Dendritic cell treated with granulocyte-macrophage colony-stimulating factor and Interleukin-4, amounts not matched to agents 40 ng/mL and 50 ng/mL, for 4 days (primary cell): ENCODE data around the gene TRIM25.

Experiments
- H3K27ac Mint-ChIP-seq: one replicate; pipeline ENCODE4 v1.8.0; 2022; ENCODE audit warnings: mild to moderate bottlenecking, mixed read lengths
- H3K27me3 Mint-ChIP-seq: one replicate; pipeline ENCODE4 v1.8.0; 2022; ENCODE audit warnings: mild to moderate bottlenecking, mixed read lengths
- H3K36me3 Mint-ChIP-seq: one replicate; pipeline ENCODE4 v1.8.0; 2022; ENCODE audit warnings: low read depth, mixed read lengths
- H3K4me1 Mint-ChIP-seq: one replicate; pipeline ENCODE4 v1.8.0; 2022; ENCODE audit warnings: low read depth, mixed read lengths
- H3K4me3 Mint-ChIP-seq: one replicate; pipeline ENCODE4 v1.8.0; 2022; ENCODE audit warnings: mild to moderate bottlenecking, moderate library complexity, mixed read lengths
- H3K9me3 Mint-ChIP-seq: one replicate; pipeline ENCODE4 v1.8.0; 2022; ENCODE audit warnings: mixed read lengths
- intact Hi-C: fragments of 100-400 bp; cut with micrococcal nuclease; formaldehyde crosslinking; loops from one replicate; pipeline ENCODE4 v1.15.0; 2022

The TRIM25 gene

GRCh38 chr17:56851008-56851407 lies 62.8 kb downstream of the TRIM25 start:
- H3K27ac Mint-ChIP-seq, result no peak overlapping the region
- H3K9me3 Mint-ChIP-seq, result no peaks in the 10 kb centered on the region
- intact Hi-C loops, result no loop called here
- no peak overlapping the region for H3K4me3 Mint-ChIP-seq
- H3K27me3 Mint-ChIP-seq, result no peaks in the 10 kb centered on the region
- peaks cover 23% of the 10 kb centered on the region for H3K36me3 Mint-ChIP-seq
- peaks cover 20% of the 10 kb centered on the region for H3K4me1 Mint-ChIP-seq

DNA sequence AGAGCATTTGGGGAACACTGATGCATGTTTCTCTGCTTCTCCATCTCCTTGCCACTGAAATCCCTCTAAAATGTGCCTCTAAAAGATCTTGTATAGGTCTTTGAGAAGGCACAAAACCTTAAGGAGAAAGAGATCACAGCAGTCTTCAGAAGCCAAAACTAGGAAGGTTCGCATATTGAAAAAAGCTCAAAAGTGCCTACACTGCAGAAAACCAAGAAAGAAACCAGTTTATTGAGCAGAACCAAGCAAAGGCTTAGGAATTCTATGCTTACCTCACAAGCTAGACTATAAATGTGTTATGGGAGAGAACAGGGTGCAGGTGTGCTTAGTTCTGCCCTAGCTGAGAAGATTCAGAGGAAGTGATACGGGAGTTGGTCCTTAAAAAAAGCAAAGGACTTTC lies 63.3 kb downstream of the TRIM25 start:
- peaks cover 20% of the 10 kb centered on the region for H3K4me1 Mint-ChIP-seq
- no peak overlapping the region for H3K27ac Mint-ChIP-seq
- H3K27me3 Mint-ChIP-seq, result no peaks in the 10 kb centered on the region
- H3K9me3 Mint-ChIP-seq, result no peaks in the 10 kb centered on the region
- intact Hi-C loops, result no loop called here
- peaks cover 23% of the 10 kb centered on the region for H3K36me3 Mint-ChIP-seq
- H3K4me3 Mint-ChIP-seq, result no peak overlapping the region

DNA sequence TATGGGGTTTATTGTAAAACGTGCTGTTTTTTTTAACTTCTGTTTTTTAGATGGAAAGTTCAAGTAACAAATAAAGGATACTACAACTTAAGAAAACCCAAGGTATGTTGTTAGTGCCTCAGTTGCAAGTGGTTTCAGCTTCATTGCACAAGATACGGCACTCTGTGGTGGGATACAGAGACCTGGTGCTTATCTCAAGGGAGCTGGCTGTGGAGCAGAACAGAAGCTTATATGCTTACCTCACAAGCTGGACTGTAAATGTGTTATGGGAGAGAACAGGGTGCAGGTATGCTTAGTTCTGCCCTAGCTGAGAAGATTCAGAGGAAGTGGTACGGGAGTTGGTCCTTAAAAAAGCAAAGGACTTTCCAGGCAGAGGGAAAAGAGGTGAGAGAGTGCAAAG lies 64.7 kb downstream of the TRIM25 start:
- no peak overlapping the region for H3K27ac Mint-ChIP-seq
- no peaks in the 10 kb centered on the region for H3K9me3 Mint-ChIP-seq
- H3K27me3 Mint-ChIP-seq, result no peaks in the 10 kb centered on the region
- intact Hi-C loops, result no loop called here
- H3K4me1 Mint-ChIP-seq, result peaks cover 20% of the 10 kb centered on the region
- H3K36me3 Mint-ChIP-seq, result peaks cover 23% of the 10 kb centered on the region
- H3K4me3 Mint-ChIP-seq, result no peak overlapping the region

GRCh38 chr17:56847106-56847505 lies 66.7 kb downstream of the TRIM25 start:
- intact Hi-C loops, result no loop called here
- H3K4me3 Mint-ChIP-seq, result no peak overlapping the region
- H3K27ac Mint-ChIP-seq, result no peak overlapping the region
- no peaks in the 10 kb centered on the region for H3K9me3 Mint-ChIP-seq
- peaks cover 20% of the 10 kb centered on the region for H3K4me1 Mint-ChIP-seq
- H3K27me3 Mint-ChIP-seq, result no peaks in the 10 kb centered on the region
- H3K36me3 Mint-ChIP-seq, result peaks cover 23% of the 10 kb centered on the region

DNA sequence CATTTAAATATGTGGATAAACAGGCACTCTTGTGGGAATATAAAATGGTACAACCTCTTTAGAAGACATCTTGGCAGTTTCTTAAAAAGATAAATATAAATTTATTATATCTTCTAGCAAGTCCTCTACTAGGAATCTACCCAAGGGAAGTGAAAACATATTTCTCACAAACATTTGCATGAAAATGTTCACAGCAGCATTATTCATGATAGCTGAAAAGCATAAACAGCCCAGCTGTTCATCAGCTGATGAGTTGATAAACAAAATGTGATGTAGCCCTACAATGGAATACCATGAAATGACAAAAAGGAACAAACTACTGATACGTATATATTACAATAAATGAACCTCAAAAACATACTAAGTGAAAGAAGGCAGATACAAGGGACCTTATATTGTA lies 67.9 kb downstream of the TRIM25 start:
- H3K4me1 Mint-ChIP-seq, result peaks cover 19% of the 10 kb centered on the region
- H3K4me3 Mint-ChIP-seq, result no peak overlapping the region
- no peak overlapping the region for H3K27ac Mint-ChIP-seq
- H3K27me3 Mint-ChIP-seq, result no peaks in the 10 kb centered on the region
- peaks cover 22% of the 10 kb centered on the region for H3K36me3 Mint-ChIP-seq
- intact Hi-C loops, result no loop called here
- no peaks in the 10 kb centered on the region for H3K9me3 Mint-ChIP-seq

- H3K36me3 Mint-ChIP-seq, result no peaks in the 10 kb centered on the region
- no peaks in the 10 kb centered on the region for H3K27me3 Mint-ChIP-seq
- peaks cover 4% of the 10 kb centered on the region for H3K4me1 Mint-ChIP-seq
- intact Hi-C loops, result no loop called here
- H3K27ac Mint-ChIP-seq, result no peak overlapping the region
- no peaks in the 10 kb centered on the region for H3K9me3 Mint-ChIP-seq
- no peak overlapping the region for H3K4me3 Mint-ChIP-seq
Observed at GRCh38 chr17:56842577-56842976, 71.3 kb downstream of the TRIM25 start.

GRCh38 chr17:56838687-56839086 lies 75.2 kb downstream of the TRIM25 start:
- H3K4me3 Mint-ChIP-seq, result no peak overlapping the region
- intact Hi-C loops, result no loop called here
- peaks cover 27% of the 10 kb centered on the region for H3K4me1 Mint-ChIP-seq
- no peaks in the 10 kb centered on the region for H3K36me3 Mint-ChIP-seq
- no peaks in the 10 kb centered on the region for H3K9me3 Mint-ChIP-seq
- H3K27me3 Mint-ChIP-seq, result peaks cover 10% of the 10 kb centered on the region
- H3K27ac Mint-ChIP-seq, result no peak overlapping the region
